ENCODE results near the gene KLRD1. TPM values are rescaled to one million over a fixed set of nuclear protein-coding genes. Genes with fewer than 3 reads are reported as not detected.

Gene KLRD1
- total and polyA plus RNA-seq, 2 experiments from 2014 or later: 0.03 to 0.27 TPM

GRCh38 chr12:10276774-10277173 is 30.9 kb upstream of the KLRD1 start:
- Histone ChIP-seq H3K79me2 (replicated peaks; ENCODE audit: insufficient read depth) (no peaks in the 10 kb centered on the region), H3K27ac (ENCODE audit: low read depth) (no peak overlapping the region), H3K27me3 (ENCODE audit: insufficient read depth) (no peaks in the 10 kb centered on the region), H3F3A (replicated peaks; ENCODE audit: low read depth) (no peaks in the 10 kb centered on the region), H3K9me2 (ENCODE audit: insufficient read depth) (no peaks in the 10 kb centered on the region), H3K4me2 (no peak overlapping the region), H4K20me1 (replicated peaks; ENCODE audit: insufficient read depth) (no peaks in the 10 kb centered on the region), H3K36me3 (ENCODE audit: insufficient read depth) (no peaks in the 10 kb centered on the region), H3K4me3 (no peak overlapping the region), H3K4me1 (ENCODE audit: insufficient read depth) (no peaks in the 10 kb centered on the region), H2AFZ (no peak overlapping the region)
- H3K4me1 Mint-ChIP-seq: no peaks in the 10 kb centered on the region
- peaks cover 5% of the 10 kb centered on the region; the same call in 2 of the 3 replicates for H3K9me3 Mint-ChIP-seq
- H3K27me3 Mint-ChIP-seq (ENCODE audit: insufficient read depth, low read depth, poor library complexity): peaks cover 2% of the 10 kb centered on the region
- no peak for DNase-seq (ENCODE audit: low spot score)
- no peaks in the 10 kb centered on the region for H3K36me3 Mint-ChIP-seq (ENCODE audit: low read depth)
- ATAC-seq: no peak
- no peak overlapping the region for H3K27ac Mint-ChIP-seq
- TF ChIP-seq STAT1 (IDR thresholded peaks at IDR 0.05; ENCODE audit: unreplicated experiment) (no peak), ZNF114 (CRISPR knock-in tag; IDR thresholded peaks at IDR 0.05) (no peak), ZNF331 (CRISPR knock-in tag; IDR thresholded peaks at IDR 0.05; ENCODE audit: low read depth) (no peak), EZH2 (IDR thresholded peaks at IDR 0.05; ENCODE audit: low read depth, unreplicated experiment) (no peak), EZH2phosphoT487 (IDR thresholded peaks at IDR 0.05; ENCODE audit: unreplicated experiment) (no peak), CREB1 (CRISPR knock-in tag; IDR thresholded peaks at IDR 0.05; ENCODE audit: low read depth) (no peak), ZNF462 (CRISPR knock-in tag; IDR thresholded peaks at IDR 0.05) (no peak), ETS1 (IDR thresholded peaks at IDR 0.05) (no peak)
- TF ChIP-seq, protein P1, sequence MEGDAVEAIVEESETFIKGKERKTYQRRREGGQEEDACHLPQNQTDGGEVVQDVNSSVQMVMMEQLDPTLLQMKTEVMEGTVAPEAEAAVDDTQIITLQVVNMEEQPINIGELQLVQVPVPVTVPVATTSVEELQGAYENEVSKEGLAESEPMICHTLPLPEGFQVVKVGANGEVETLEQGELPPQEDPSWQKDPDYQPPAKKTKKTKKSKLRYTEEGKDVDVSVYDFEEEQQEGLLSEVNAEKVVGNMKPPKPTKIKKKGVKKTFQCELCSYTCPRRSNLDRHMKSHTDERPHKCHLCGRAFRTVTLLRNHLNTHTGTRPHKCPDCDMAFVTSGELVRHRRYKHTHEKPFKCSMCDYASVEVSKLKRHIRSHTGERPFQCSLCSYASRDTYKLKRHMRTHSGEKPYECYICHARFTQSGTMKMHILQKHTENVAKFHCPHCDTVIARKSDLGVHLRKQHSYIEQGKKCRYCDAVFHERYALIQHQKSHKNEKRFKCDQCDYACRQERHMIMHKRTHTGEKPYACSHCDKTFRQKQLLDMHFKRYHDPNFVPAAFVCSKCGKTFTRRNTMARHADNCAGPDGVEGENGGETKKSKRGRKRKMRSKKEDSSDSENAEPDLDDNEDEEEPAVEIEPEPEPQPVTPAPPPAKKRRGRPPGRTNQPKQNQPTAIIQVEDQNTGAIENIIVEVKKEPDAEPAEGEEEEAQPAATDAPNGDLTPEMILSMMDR (conservative IDR thresholded peaks at IDR 0.05; ENCODE audit: low read depth in 2 of 2): no peak
- no peak overlapping the region for H3K4me3 Mint-ChIP-seq
